ENCODE results near the gene MRPS9.

Gene MRPS9

GRCh38 chr2:105076121-105076520 lies 38.3 kb downstream of the MRPS9 start:
- H3K4me3 ChIP-seq (ENCODE audit: low read depth in 1 of 2, low read length in 2 of 2), result no peak overlapping the region
- H3K4me1 ChIP-seq (ENCODE audit: control insufficient read depth in 1 of 2, insufficient read depth in 2 of 2, low read length in 2 of 2), result no peaks in the 10 kb centered on the region
- no peaks in the 10 kb centered on the region for H3K9me3 ChIP-seq (ENCODE audit: control insufficient read depth in 1 of 2, low read length in 2 of 2)
- H3K27me3 ChIP-seq (ENCODE audit: control insufficient read depth in 1 of 2, insufficient read depth in 2 of 2, low read length in 2 of 2), result no peaks in the 10 kb centered on the region
- no peak overlapping the region for H3K9ac ChIP-seq (ENCODE audit: low read depth in 1 of 2, low read length in 2 of 2)
- H3K36me3 ChIP-seq (ENCODE audit: control insufficient read depth in 1 of 2, insufficient read depth in 2 of 2, low read length in 2 of 2), result peaks cover 3 to 5% of the 10 kb centered on the region in 2 donors
- no peak overlapping the region for H3K27ac ChIP-seq (ENCODE audit: low read depth, low read length)

GRCh38 chr2:105078906-105079495 lies 41.1 kb downstream of the MRPS9 start:
- H3K27ac ChIP-seq (ENCODE audit: low read depth, low read length), result no peak overlapping the region
- no peak overlapping the region for H3K9ac ChIP-seq (ENCODE audit: low read depth in 1 of 2, low read length in 2 of 2)
- peaks cover 12 to 14% of the 10 kb centered on the region in 2 donors for H3K36me3 ChIP-seq (ENCODE audit: control insufficient read depth in 1 of 2, insufficient read depth in 2 of 2, low read length in 2 of 2)
- no peak overlapping the region for H3K4me3 ChIP-seq (ENCODE audit: low read depth in 1 of 2, low read length in 2 of 2)
- H3K9me3 ChIP-seq (ENCODE audit: control insufficient read depth in 1 of 2, low read length in 2 of 2), result no peaks in the 10 kb centered on the region
- H3K4me1 ChIP-seq (ENCODE audit: control insufficient read depth in 1 of 2, insufficient read depth in 2 of 2, low read length in 2 of 2), result no peaks in the 10 kb centered on the region
- no peaks in the 10 kb centered on the region for H3K27me3 ChIP-seq (ENCODE audit: control insufficient read depth in 1 of 2, insufficient read depth in 2 of 2, low read length in 2 of 2)

GRCh38 chr2:105080461-105080860 lies 42.6 kb downstream of the MRPS9 start:
- H3K4me1 ChIP-seq (ENCODE audit: control insufficient read depth in 1 of 2, insufficient read depth in 2 of 2, low read length in 2 of 2), result no peaks in the 10 kb centered on the region

DNA sequence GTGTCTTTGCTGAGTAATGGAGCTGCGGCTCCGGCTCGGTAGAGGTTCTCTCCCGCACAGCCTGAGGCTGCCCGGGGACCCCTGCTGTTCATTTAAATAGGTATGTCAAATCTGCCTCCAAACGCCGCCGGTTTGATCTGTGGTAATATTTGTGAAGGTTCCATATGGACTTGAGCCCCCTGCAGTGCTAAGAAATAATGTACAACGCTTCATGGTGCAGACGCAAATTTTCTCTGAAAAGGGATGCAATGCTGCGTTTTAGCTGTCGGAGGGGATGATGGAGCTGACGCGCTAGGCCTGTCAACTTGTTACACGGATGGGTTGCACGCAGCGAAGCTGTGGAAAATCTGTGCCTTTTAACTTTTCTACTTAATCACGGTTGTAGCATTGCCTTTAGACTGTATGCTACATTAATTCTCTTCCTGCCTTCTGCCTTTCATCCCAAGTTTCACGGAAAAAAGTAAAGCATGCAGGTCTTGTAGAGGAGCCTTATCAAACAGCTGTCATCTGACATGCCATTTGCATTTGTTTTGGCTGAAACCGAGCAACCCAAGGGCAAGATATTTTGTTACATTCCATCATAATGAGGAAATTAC lies 43.2 kb downstream of the MRPS9 start:
- Histone ChIP-seq H3K4me3 (ENCODE audit: low read depth in 1 of 2, low read length in 2 of 2) (no peak overlapping the region), H3K9me3 (ENCODE audit: control insufficient read depth in 1 of 2, low read length in 2 of 2) (no peaks in the 10 kb centered on the region), H3K4me1 (ENCODE audit: control insufficient read depth in 1 of 2, insufficient read depth in 2 of 2, low read length in 2 of 2) (no peaks in the 10 kb centered on the region), H3K27me3 (ENCODE audit: control insufficient read depth in 1 of 2, insufficient read depth in 2 of 2, low read length in 2 of 2) (no peaks in the 10 kb centered on the region), H3K27ac (ENCODE audit: low read depth, low read length) (no peak overlapping the region), H3K36me3 (ENCODE audit: control insufficient read depth in 1 of 2, insufficient read depth in 2 of 2, low read length in 2 of 2) (peaks cover 12 to 14% of the 10 kb centered on the region in 2 donors), H3K9ac (ENCODE audit: low read depth in 1 of 2, low read length in 2 of 2) (no peak overlapping the region)

More at GRCh38 chr2:105080461-105080860, 42.6 kb downstream of the MRPS9 start:
- no peak overlapping the region for H3K4me3 ChIP-seq (ENCODE audit: low read depth in 1 of 2, low read length in 2 of 2)
- no peaks in the 10 kb centered on the region for H3K9me3 ChIP-seq (ENCODE audit: control insufficient read depth in 1 of 2, low read length in 2 of 2)
- peaks cover 12 to 14% of the 10 kb centered on the region in 2 donors for H3K36me3 ChIP-seq (ENCODE audit: control insufficient read depth in 1 of 2, insufficient read depth in 2 of 2, low read length in 2 of 2)
- H3K27ac ChIP-seq (ENCODE audit: low read depth, low read length), result no peak overlapping the region
- no peaks in the 10 kb centered on the region for H3K27me3 ChIP-seq (ENCODE audit: control insufficient read depth in 1 of 2, insufficient read depth in 2 of 2, low read length in 2 of 2)
- H3K9ac ChIP-seq (ENCODE audit: low read depth in 1 of 2, low read length in 2 of 2), result no peak overlapping the region

DNA sequence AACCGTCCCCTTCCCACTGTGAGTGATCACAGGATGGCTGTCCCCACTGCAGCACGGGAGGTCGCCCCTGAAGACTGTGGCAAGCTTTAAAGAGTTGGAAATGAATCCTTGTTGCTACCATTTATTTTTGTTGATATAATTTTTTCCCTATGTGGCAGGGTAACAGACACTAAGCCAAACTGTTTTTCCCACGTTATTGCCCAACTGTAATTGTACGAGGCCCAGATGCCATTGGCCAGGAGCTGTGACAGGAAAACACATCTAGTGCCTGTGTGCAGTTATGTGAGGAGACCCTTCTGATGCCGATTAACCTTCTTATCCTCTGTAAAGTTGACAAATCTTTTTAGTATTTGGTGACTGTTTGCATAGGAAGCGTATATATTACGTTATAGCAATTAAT lies 44.2 kb downstream of the MRPS9 start:
- H3K9ac ChIP-seq (ENCODE audit: low read depth in 1 of 2, low read length in 2 of 2), result no peak overlapping the region
- no peak overlapping the region for H3K27ac ChIP-seq (ENCODE audit: low read depth, low read length)
- no peaks in the 10 kb centered on the region for H3K4me1 ChIP-seq (ENCODE audit: control insufficient read depth in 1 of 2, insufficient read depth in 2 of 2, low read length in 2 of 2)
- no peaks in the 10 kb centered on the region for H3K27me3 ChIP-seq (ENCODE audit: control insufficient read depth in 1 of 2, insufficient read depth in 2 of 2, low read length in 2 of 2)
- no peak overlapping the region for H3K4me3 ChIP-seq (ENCODE audit: low read depth in 1 of 2, low read length in 2 of 2)
- peaks cover 12 to 14% of the 10 kb centered on the region in 2 donors for H3K36me3 ChIP-seq (ENCODE audit: control insufficient read depth in 1 of 2, insufficient read depth in 2 of 2, low read length in 2 of 2)
- H3K9me3 ChIP-seq (ENCODE audit: control insufficient read depth in 1 of 2, low read length in 2 of 2), result no peaks in the 10 kb centered on the region

GRCh38 chr2:105085525-105085924 lies 47.7 kb downstream of the MRPS9 start:
- H3K4me3 ChIP-seq (ENCODE audit: low read depth in 1 of 2, low read length in 2 of 2), result no peak overlapping the region
- no peaks in the 10 kb centered on the region for H3K27me3 ChIP-seq (ENCODE audit: control insufficient read depth in 1 of 2, insufficient read depth in 2 of 2, low read length in 2 of 2)
- peaks cover 10 to 14% of the 10 kb centered on the region in 2 donors for H3K36me3 ChIP-seq (ENCODE audit: control insufficient read depth in 1 of 2, insufficient read depth in 2 of 2, low read length in 2 of 2)
- no peaks in the 10 kb centered on the region for H3K9me3 ChIP-seq (ENCODE audit: control insufficient read depth in 1 of 2, low read length in 2 of 2)
- H3K4me1 ChIP-seq (ENCODE audit: control insufficient read depth in 1 of 2, insufficient read depth in 2 of 2, low read length in 2 of 2), result no peaks in the 10 kb centered on the region
- H3K9ac ChIP-seq (ENCODE audit: low read depth in 1 of 2, low read length in 2 of 2), result no peak overlapping the region
- no peak overlapping the region for H3K27ac ChIP-seq (ENCODE audit: low read depth, low read length)

- H3K27ac ChIP-seq (ENCODE audit: low read depth, low read length), result no peak overlapping the region
- H3K4me1 ChIP-seq (ENCODE audit: control insufficient read depth in 1 of 2, insufficient read depth in 2 of 2, low read length in 2 of 2), result no peaks in the 10 kb centered on the region
- no peaks in the 10 kb centered on the region for H3K9me3 ChIP-seq (ENCODE audit: control insufficient read depth in 1 of 2, low read length in 2 of 2)
- no peak overlapping the region for H3K9ac ChIP-seq (ENCODE audit: low read depth in 1 of 2, low read length in 2 of 2)
- H3K27me3 ChIP-seq (ENCODE audit: control insufficient read depth in 1 of 2, insufficient read depth in 2 of 2, low read length in 2 of 2), result no peaks in the 10 kb centered on the region
- H3K4me3 ChIP-seq (ENCODE audit: low read depth in 1 of 2, low read length in 2 of 2), result no peak overlapping the region
- H3K36me3 ChIP-seq (ENCODE audit: control insufficient read depth in 1 of 2, insufficient read depth in 2 of 2, low read length in 2 of 2), result peaks cover 0 to 6% of the 10 kb centered on the region in 2 donors
Measured at GRCh38 chr2:105087273-105087672, 49.4 kb downstream of the MRPS9 start.

DNA sequence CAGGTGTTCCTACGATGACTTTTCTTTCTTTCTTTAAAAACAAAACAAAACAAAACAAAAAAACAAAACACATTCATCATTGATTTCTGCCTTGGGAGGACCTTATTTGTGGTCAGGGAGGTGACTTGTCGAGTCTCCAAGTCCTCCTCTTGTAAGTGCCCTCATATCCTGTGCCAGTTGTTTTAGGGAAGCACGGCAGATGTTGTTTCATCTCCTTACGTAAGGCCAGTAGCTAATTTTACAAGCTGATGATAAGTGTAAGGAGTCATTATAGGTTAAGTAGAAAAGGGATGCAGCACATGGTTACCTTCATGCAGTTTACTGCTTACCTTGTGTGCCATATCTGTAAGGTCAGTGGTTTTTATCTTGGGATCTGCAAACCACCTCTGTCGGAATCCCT lies 52.2 kb downstream of the MRPS9 start:
- no peak overlapping the region for H3K27ac ChIP-seq (ENCODE audit: low read depth, low read length)
- H3K27me3 ChIP-seq (ENCODE audit: control insufficient read depth in 1 of 2, insufficient read depth in 2 of 2, low read length in 2 of 2), result no peaks in the 10 kb centered on the region
- no peak overlapping the region for H3K4me3 ChIP-seq (ENCODE audit: low read depth in 1 of 2, low read length in 2 of 2)
- no peak overlapping the region for H3K9ac ChIP-seq (ENCODE audit: low read depth in 1 of 2, low read length in 2 of 2)
- no peaks in the 10 kb centered on the region for H3K4me1 ChIP-seq (ENCODE audit: control insufficient read depth in 1 of 2, insufficient read depth in 2 of 2, low read length in 2 of 2)
- no peaks in the 10 kb centered on the region for H3K9me3 ChIP-seq (ENCODE audit: control insufficient read depth in 1 of 2, low read length in 2 of 2)
- H3K36me3 ChIP-seq (ENCODE audit: control insufficient read depth in 1 of 2, insufficient read depth in 2 of 2, low read length in 2 of 2), result peaks cover 0 to 14% of the 10 kb centered on the region in 2 donors

GRCh38 chr2:105092797-105093196 lies 54.9 kb downstream of the MRPS9 start:
- no peak overlapping the region for H3K9ac ChIP-seq (ENCODE audit: low read depth in 1 of 2, low read length in 2 of 2)
- no peak overlapping the region for H3K4me3 ChIP-seq (ENCODE audit: low read depth in 1 of 2, low read length in 2 of 2)
- H3K9me3 ChIP-seq (ENCODE audit: control insufficient read depth in 1 of 2, low read length in 2 of 2), result no peaks in the 10 kb centered on the region
- no peak overlapping the region for H3K27ac ChIP-seq (ENCODE audit: low read depth, low read length)
- peaks cover 5 to 23% of the 10 kb centered on the region in 2 donors for H3K36me3 ChIP-seq (ENCODE audit: control insufficient read depth in 1 of 2, insufficient read depth in 2 of 2, low read length in 2 of 2)
- no peaks in the 10 kb centered on the region for H3K4me1 ChIP-seq (ENCODE audit: control insufficient read depth in 1 of 2, insufficient read depth in 2 of 2, low read length in 2 of 2)
- H3K27me3 ChIP-seq (ENCODE audit: control insufficient read depth in 1 of 2, insufficient read depth in 2 of 2, low read length in 2 of 2), result no peaks in the 10 kb centered on the region

GRCh38 chr2:105099153-105099552 lies 61.3 kb downstream of the MRPS9 start:
- no peak overlapping the region for H3K9ac ChIP-seq (ENCODE audit: low read depth in 1 of 2, low read length in 2 of 2)
- H3K36me3 ChIP-seq (ENCODE audit: control insufficient read depth in 1 of 2, insufficient read depth in 2 of 2, low read length in 2 of 2), result peaks cover 16 to 50% of the 10 kb centered on the region in 2 donors
- no peak overlapping the region for H3K4me3 ChIP-seq (ENCODE audit: low read depth in 1 of 2, low read length in 2 of 2)

More at GRCh38 chr2:105099153-105099552, 61.3 kb downstream of the MRPS9 start:
- no peaks in the 10 kb centered on the region for H3K27me3 ChIP-seq (ENCODE audit: control insufficient read depth in 1 of 2, insufficient read depth in 2 of 2, low read length in 2 of 2)
- no peaks in the 10 kb centered on the region for H3K4me1 ChIP-seq (ENCODE audit: control insufficient read depth in 1 of 2, insufficient read depth in 2 of 2, low read length in 2 of 2)
- no peaks in the 10 kb centered on the region for H3K9me3 ChIP-seq (ENCODE audit: control insufficient read depth in 1 of 2, low read length in 2 of 2)
- no peak overlapping the region for H3K27ac ChIP-seq (ENCODE audit: low read depth, low read length)
